ENCODE results near the gene ORM2. TPM values are rescaled to one million over a fixed set of nuclear protein-coding genes. Genes with fewer than 3 reads are reported as not detected.
"Not testable (repeated sequence)": the region's sequence is repeated elsewhere in the genome, so short reads cannot be mapped to it uniquely, and the experiment has no call there.

Gene ORM2
- total RNA-seq, 1 donor from 2014 or later: not detected

DNA sequence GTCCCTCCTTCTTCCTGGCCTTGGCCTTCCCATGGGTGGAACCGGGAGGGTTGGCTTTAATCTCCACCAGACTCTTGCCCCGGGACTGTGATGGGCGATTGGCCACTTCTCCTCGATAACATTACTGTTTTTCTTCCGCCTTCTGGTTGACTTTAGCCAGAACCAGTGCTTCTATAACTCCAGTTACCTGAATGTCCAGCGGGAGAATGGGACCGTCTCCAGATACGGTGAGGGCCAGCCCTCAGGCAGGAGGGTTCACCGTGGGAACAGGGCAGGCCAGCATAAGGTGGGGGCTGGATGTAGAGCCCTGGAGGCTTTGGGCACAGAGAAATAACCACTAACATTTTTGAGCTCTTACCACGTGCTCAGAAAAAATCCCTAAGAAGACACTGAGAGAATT lies 967 bp downstream of the ORM2 start:
- Histone ChIP-seq H3K27ac (ENCODE audit: low read depth, low read length) (no peak overlapping the region), H3K4me2 (ENCODE audit: low read length) (no peak overlapping the region), H3K4me1 (ENCODE audit: insufficient read depth, low read length) (no peaks in the 10 kb centered on the region), H3K4me3 (ENCODE audit: insufficient read depth, low read depth, low read length) (no peak overlapping the region), H4K20me1 (ENCODE audit: insufficient read depth, low read length) (no peaks in the 10 kb centered on the region), H3K36me3 (ENCODE audit: insufficient read depth, low read length) (no peaks in the 10 kb centered on the region), H2AFZ (ENCODE audit: low read depth, low read length) (no peak overlapping the region), H3K79me2 (ENCODE audit: insufficient read depth, low read length) (no peaks in the 10 kb centered on the region), H3K9me3 (ENCODE audit: insufficient read depth, low read depth, low read length) (no peaks in the 10 kb centered on the region), H3K27me3 (ENCODE audit: insufficient read depth, low read length) (no peaks in the 10 kb centered on the region), H3K9ac (ENCODE audit: low read length) (no peak overlapping the region)
- peaks cover 4% of the 10 kb centered on the region for H3K27me3 Mint-ChIP-seq (ENCODE audit: low read depth, unreplicated experiment)
- no peaks in the 10 kb centered on the region for H3K4me1 Mint-ChIP-seq (ENCODE audit: low read depth, unreplicated experiment)
- TF ChIP-seq EZH2 (IDR thresholded peaks at IDR 0.05; ENCODE audit: insufficient read depth, low read length): no peak
- TF ChIP-seq, protein P1, sequence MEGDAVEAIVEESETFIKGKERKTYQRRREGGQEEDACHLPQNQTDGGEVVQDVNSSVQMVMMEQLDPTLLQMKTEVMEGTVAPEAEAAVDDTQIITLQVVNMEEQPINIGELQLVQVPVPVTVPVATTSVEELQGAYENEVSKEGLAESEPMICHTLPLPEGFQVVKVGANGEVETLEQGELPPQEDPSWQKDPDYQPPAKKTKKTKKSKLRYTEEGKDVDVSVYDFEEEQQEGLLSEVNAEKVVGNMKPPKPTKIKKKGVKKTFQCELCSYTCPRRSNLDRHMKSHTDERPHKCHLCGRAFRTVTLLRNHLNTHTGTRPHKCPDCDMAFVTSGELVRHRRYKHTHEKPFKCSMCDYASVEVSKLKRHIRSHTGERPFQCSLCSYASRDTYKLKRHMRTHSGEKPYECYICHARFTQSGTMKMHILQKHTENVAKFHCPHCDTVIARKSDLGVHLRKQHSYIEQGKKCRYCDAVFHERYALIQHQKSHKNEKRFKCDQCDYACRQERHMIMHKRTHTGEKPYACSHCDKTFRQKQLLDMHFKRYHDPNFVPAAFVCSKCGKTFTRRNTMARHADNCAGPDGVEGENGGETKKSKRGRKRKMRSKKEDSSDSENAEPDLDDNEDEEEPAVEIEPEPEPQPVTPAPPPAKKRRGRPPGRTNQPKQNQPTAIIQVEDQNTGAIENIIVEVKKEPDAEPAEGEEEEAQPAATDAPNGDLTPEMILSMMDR (IDR thresholded peaks at IDR 0.05; ENCODE audit: insufficient read depth, low read depth, low read length): no peak
- no peak overlapping the region for H3K27ac Mint-ChIP-seq (ENCODE audit: unreplicated experiment)
- peaks cover 6% of the 10 kb centered on the region for H3K36me3 Mint-ChIP-seq (ENCODE audit: low read depth, unreplicated experiment)
- FAIRE-seq (no peak), DNase-seq (ENCODE audit: low read depth) (no peak)
- no peaks in the 10 kb centered on the region for H3K9me3 Mint-ChIP-seq (ENCODE audit: unreplicated experiment)
- H3K4me3 Mint-ChIP-seq (ENCODE audit: unreplicated experiment): no peak overlapping the region

DNA sequence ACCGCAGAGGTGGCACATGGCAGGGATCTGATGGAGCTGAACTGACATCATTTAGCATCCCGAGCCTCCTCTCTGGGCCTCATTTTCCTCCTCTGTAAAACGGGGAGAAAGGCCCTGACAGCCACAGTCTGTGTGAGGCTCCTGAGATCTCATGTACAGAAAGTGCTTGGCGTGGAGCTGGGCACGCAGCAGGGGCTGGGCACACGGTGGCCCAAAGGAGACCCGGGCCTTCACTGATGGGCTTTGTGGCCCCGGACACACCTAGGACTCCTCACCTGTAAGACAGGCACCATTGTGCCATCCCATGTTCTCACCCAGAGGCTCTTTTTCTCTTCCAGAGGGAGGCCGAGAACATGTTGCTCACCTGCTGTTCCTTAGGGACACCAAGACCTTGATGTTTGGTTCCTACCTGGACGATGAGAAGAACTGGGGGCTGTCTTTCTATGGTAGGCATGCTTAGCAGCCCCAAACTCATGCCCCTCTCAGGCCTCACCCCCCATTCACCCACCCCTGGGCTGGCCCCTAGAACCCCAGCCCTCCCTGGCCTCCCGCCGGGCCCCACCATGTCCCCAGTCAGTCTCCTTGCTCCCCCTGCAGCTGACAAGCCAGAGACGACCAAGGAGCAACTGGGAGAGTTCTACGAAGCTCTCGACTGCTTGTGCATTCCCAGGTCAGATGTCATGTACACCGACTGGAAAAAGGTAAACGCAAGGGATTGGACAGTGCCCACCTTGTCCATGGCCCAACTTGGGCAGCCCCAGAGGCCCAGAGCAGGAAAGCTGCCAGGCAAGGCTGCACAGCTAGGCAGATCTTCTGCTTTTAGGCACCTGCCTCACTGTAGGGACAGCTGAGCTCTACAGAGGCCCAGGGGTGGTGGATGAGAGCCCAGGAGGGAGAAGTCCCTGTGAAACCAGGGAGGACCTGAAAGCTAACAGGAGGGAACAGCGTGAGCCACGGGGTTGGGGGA lies 1.8 kb downstream of the ORM2 start:
- H3K36me3 Mint-ChIP-seq (ENCODE audit: low read depth, unreplicated experiment); H3K4me2 ChIP-seq (ENCODE audit: low read length); DNase-seq (ENCODE audit: low read depth); H3K79me2 ChIP-seq (ENCODE audit: insufficient read depth, low read length); H2AFZ ChIP-seq (ENCODE audit: low read depth, low read length); H3K27me3 Mint-ChIP-seq (ENCODE audit: low read depth, unreplicated experiment); H3K4me1 ChIP-seq (ENCODE audit: insufficient read depth, low read length); H3K4me3 ChIP-seq (ENCODE audit: insufficient read depth, low read depth, low read length); H3K9me3 ChIP-seq (ENCODE audit: insufficient read depth, low read depth, low read length); H3K27me3 ChIP-seq (ENCODE audit: insufficient read depth, low read length); H3K27ac ChIP-seq (ENCODE audit: low read depth, low read length); H3K4me1 Mint-ChIP-seq (ENCODE audit: low read depth, unreplicated experiment); H3K4me3 Mint-ChIP-seq (ENCODE audit: unreplicated experiment); H3K9me3 Mint-ChIP-seq (ENCODE audit: unreplicated experiment); H3K9ac ChIP-seq (ENCODE audit: low read length); H4K20me1 ChIP-seq (ENCODE audit: insufficient read depth, low read length); H3K36me3 ChIP-seq (ENCODE audit: insufficient read depth, low read length); H3K27ac Mint-ChIP-seq (ENCODE audit: unreplicated experiment); FAIRE-seq: not testable (repeated sequence)

DNA sequence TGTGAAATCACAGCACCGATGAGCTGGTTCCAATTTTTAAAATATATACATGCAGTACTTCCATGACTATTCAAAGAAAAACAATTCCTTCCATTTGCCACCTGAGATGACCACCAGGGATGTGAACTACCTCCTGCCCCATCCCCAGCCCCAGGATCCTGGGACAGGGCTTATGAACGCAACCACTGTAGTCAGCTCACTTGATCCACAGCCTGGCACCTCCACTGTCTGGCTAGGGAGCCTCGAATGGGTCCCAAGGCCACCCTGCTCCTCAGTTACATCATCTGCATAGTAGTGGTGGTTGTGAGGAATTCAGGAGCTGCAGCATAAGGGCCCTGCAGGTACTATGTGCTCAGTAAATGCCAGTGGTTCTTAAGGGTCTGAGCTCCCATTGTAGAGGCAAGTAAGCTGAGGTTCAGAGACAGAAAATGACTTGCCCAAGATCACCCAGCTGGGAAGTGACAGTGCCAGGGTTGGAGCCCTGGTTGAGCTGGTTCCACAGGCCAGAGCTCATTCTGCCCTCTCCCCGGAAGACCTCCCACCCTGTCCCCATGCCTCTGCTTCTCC lies 2.9 kb downstream of the ORM2 start:
- not testable (repeated sequence) for H3K9ac ChIP-seq (ENCODE audit: low read length)

DNA sequence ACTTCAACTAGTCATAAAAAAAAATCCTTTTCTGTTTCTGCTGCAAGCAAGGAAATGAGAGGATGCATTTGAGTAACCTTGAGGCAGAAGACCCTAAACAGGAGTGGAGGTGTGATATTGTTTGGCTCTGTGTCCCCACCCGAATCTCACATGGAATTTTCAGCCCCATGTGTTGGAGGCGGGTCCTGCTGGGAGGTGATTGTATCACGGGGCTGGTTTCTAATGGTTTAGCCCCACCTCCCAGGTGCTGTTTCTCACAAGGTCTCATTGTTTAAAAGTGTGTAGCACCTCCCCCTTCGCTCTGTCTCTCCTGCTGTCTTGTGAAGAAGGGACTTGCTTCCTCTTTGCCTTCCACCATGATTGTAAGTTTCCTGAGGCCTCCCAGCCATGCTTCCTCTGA lies 4.0 kb downstream of the ORM2 start:
- H3K9ac ChIP-seq (ENCODE audit: low read length); H3K4me1 ChIP-seq (ENCODE audit: insufficient read depth, low read length); H3K4me3 Mint-ChIP-seq (ENCODE audit: unreplicated experiment); H4K20me1 ChIP-seq (ENCODE audit: insufficient read depth, low read length); H3K36me3 ChIP-seq (ENCODE audit: insufficient read depth, low read length); DNase-seq (ENCODE audit: low read depth); H3K4me1 Mint-ChIP-seq (ENCODE audit: low read depth, unreplicated experiment); H3K9me3 Mint-ChIP-seq (ENCODE audit: unreplicated experiment); H3K27ac Mint-ChIP-seq (ENCODE audit: unreplicated experiment); H3K27ac ChIP-seq (ENCODE audit: low read depth, low read length); H3K4me3 ChIP-seq (ENCODE audit: insufficient read depth, low read depth, low read length); H3K27me3 Mint-ChIP-seq (ENCODE audit: low read depth, unreplicated experiment); H3K4me2 ChIP-seq (ENCODE audit: low read length); H3K9me3 ChIP-seq (ENCODE audit: insufficient read depth, low read depth, low read length); H3K79me2 ChIP-seq (ENCODE audit: insufficient read depth, low read length); H3K27me3 ChIP-seq (ENCODE audit: insufficient read depth, low read length); H2AFZ ChIP-seq (ENCODE audit: low read depth, low read length): not testable (repeated sequence)
- peaks cover 11% of the 10 kb centered on the region for H3K36me3 Mint-ChIP-seq (ENCODE audit: low read depth, unreplicated experiment)
- peak; percentile 37 for FAIRE-seq

More for the DNA sequence above, 2.9 kb downstream of the ORM2 start:
- H3K4me1 ChIP-seq (ENCODE audit: insufficient read depth, low read length); H3K27me3 ChIP-seq (ENCODE audit: insufficient read depth, low read length); H3K9me3 ChIP-seq (ENCODE audit: insufficient read depth, low read depth, low read length); H3K4me3 Mint-ChIP-seq (ENCODE audit: unreplicated experiment); H4K20me1 ChIP-seq (ENCODE audit: insufficient read depth, low read length); H3K4me3 ChIP-seq (ENCODE audit: insufficient read depth, low read depth, low read length); H3K9me3 Mint-ChIP-seq (ENCODE audit: unreplicated experiment); H3K36me3 ChIP-seq (ENCODE audit: insufficient read depth, low read length); FAIRE-seq; DNase-seq (ENCODE audit: low read depth); H3K79me2 ChIP-seq (ENCODE audit: insufficient read depth, low read length); H3K27ac Mint-ChIP-seq (ENCODE audit: unreplicated experiment); H3K27me3 Mint-ChIP-seq (ENCODE audit: low read depth, unreplicated experiment); H3K27ac ChIP-seq (ENCODE audit: low read depth, low read length); H2AFZ ChIP-seq (ENCODE audit: low read depth, low read length); H3K4me2 ChIP-seq (ENCODE audit: low read length); H3K4me1 Mint-ChIP-seq (ENCODE audit: low read depth, unreplicated experiment): not testable (repeated sequence)
- peaks cover 11% of the 10 kb centered on the region for H3K36me3 Mint-ChIP-seq (ENCODE audit: low read depth, unreplicated experiment)

Data from astrocyte (in vitro differentiated cells and primary cell).